Chondrocyte (in vitro differentiated cells): ENCODE data around the gene SLC22A23. TPM values are rescaled to one million over a fixed set of nuclear protein-coding genes. Genes with fewer than 3 reads are reported as not detected.

ENCODE experiments used
- DNase-seq: peaks from one replicate; pipeline ENCODE4 v3.0.0; 2021; ENCODE audit warnings: mixed read lengths, low spot score
- H3K27ac Mint-ChIP-seq: one replicate; pipeline ENCODE4 v1.8.0; 2021; ENCODE audit warnings: mild to moderate bottlenecking, moderate library complexity, mixed read lengths; ENCODE audit not compliant: unreplicated experiment
- H3K27me3 Mint-ChIP-seq: 2 replicates; pipeline ENCODE4 v1.8.0; 2021; ENCODE audit warnings: low read depth, mixed read lengths
- H3K36me3 Mint-ChIP-seq: 2 replicates; pipeline ENCODE4 v1.8.0; 2021; ENCODE audit warnings: low read depth, mixed read lengths
- H3K4me1 Mint-ChIP-seq: 2 replicates; pipeline ENCODE4 v1.8.0; 2021; ENCODE audit warnings: low read depth, mild to moderate bottlenecking, mixed read lengths
- H3K4me3 Mint-ChIP-seq: one replicate; pipeline ENCODE4 v1.8.0; 2021; ENCODE audit warnings: mild to moderate bottlenecking, moderate library complexity, mixed read lengths; ENCODE audit not compliant: unreplicated experiment
- H3K9me3 Mint-ChIP-seq: 2 replicates; pipeline ENCODE4 v1.8.0; 2021; ENCODE audit warnings: low read depth, mixed read lengths
- total RNA-seq: library from RNA; stranded (reverse); gene quantifications from 3 replicates; pipeline ENCODE4 v1.2.1, GENCODE V29; 2021
- TF ChIP-seq, protein P1 (sequence below): fragments of 200-600 bp; sonication (generic); IDR thresholded peaks from 2 replicates; pipeline ENCODE4 v1.5.0; 2021; ENCODE audit warnings: antibody characterized with exemption, mild to moderate bottlenecking, moderate library complexity

The SLC22A23 gene
- total RNA-seq, 1 donor from 2014 or later: 36.4 TPM

DNA sequence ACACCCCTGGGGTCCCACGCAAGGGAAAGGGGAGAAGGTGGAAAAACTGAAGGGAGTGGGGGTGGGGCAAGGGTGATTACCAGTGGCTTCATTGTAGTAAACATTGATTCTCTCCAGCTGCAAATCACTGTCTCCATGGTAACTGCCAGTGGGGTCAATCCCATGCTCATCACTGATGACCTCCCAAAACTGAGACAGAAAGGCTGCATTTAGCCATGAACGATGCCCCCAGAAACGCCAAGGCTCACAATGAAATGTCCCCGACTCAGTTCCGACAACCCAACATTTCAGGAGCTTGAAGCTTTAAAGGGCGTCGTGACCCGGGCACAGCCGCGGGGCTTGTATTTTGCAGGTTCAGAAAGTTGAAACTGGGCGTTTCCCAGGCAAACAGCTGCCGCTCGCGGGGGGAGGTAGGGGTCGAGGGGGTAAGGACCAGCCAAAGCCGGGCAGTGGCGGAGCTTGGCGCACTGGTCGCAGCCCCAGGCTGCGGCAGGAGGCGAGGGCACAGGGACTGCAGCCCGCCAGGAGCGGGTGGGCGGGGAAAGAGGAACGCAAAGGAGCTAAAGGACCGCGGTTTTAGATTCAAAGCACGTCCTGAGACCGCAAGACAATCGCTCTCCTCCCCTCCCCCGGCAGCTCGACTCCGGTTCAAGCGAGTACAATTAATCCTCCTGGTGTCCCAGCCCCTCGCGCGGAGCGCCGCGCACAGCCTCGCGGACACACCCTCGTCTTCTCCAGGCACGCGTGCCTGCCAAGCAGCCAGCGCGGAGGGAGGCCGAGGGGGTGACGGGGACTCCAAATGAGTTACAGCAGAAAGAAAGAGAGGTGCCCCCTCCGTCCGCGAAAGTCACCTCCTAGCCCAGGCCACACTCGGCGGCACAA, 230.1 kb downstream of the SLC22A23 start:
- H3K4me3 Mint-ChIP-seq: peak overlapping the region; percentile 95
- peaks cover 10% of the 10 kb centered on the region for H3K36me3 Mint-ChIP-seq
- peak overlapping the region; percentile 71 for H3K27ac Mint-ChIP-seq
- TF ChIP-seq, protein P1, sequence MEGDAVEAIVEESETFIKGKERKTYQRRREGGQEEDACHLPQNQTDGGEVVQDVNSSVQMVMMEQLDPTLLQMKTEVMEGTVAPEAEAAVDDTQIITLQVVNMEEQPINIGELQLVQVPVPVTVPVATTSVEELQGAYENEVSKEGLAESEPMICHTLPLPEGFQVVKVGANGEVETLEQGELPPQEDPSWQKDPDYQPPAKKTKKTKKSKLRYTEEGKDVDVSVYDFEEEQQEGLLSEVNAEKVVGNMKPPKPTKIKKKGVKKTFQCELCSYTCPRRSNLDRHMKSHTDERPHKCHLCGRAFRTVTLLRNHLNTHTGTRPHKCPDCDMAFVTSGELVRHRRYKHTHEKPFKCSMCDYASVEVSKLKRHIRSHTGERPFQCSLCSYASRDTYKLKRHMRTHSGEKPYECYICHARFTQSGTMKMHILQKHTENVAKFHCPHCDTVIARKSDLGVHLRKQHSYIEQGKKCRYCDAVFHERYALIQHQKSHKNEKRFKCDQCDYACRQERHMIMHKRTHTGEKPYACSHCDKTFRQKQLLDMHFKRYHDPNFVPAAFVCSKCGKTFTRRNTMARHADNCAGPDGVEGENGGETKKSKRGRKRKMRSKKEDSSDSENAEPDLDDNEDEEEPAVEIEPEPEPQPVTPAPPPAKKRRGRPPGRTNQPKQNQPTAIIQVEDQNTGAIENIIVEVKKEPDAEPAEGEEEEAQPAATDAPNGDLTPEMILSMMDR: no peak
- peaks cover 58% of the 10 kb centered on the region for H3K4me1 Mint-ChIP-seq
- no peaks in the 10 kb centered on the region for H3K27me3 Mint-ChIP-seq
- no peak for DNase-seq
- H3K9me3 Mint-ChIP-seq: no peaks in the 10 kb centered on the region

DNA sequence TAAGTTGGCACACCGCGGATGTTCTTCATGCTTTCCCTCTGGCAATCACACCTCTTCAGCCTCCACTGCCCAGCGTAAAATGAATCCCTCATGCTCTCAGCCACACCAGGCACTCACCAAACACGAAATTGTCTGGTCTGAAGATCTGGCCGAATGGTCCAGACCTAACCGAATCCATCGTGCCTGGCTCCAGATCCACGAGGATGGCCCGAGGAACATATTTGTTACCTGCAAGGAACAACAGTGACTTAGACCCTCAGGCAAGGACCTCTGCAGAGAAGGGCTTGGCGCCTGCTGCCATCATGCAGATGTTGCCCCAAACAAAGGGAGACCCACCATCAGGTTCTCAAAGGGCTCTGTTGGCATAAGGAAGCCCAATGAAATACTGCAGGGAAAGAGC, 230.8 kb downstream of the SLC22A23 start:
- no peak overlapping the region for H3K27ac Mint-ChIP-seq
- TF ChIP-seq, protein P1: no peak
- H3K9me3 Mint-ChIP-seq: no peaks in the 10 kb centered on the region
- H3K27me3 Mint-ChIP-seq: no peaks in the 10 kb centered on the region
- H3K4me3 Mint-ChIP-seq: peak overlapping the region; percentile 95
- H3K4me1 Mint-ChIP-seq: peaks cover 55% of the 10 kb centered on the region
- H3K36me3 Mint-ChIP-seq: peaks cover 10% of the 10 kb centered on the region
- DNase-seq: no peak

DNA sequence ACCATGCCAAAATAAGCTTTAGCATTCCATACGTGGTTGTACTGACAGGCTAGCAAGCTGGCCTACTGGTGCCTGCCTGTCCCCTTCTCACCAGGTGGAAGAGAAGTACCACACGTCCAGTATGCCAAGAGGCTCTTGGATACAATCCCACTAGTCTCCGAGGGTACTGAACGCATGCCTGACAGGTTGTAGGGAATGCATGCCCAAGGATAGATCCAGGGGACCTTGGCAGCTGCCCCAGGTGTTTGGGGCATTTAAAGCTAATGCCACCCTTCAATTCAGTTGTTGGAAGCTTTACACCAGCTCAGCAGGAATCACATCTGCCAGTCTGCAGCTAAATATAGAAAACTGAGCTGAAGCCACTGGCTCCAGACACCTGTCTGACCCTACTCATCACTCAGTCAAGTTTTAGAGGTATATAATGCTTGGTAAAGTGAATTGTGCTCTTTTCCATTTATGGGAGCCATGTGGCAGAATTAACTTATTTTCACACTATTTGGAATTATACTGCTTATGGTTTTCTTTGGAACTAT, 234.3 kb downstream of the SLC22A23 start:
- Mint-ChIP-seq H3K4me3 (no peak overlapping the region), H3K36me3 (peaks cover 10% of the 10 kb centered on the region), H3K27ac (no peak overlapping the region), H3K9me3 (no peaks in the 10 kb centered on the region), H3K27me3 (no peaks in the 10 kb centered on the region), H3K4me1 (peaks cover 24% of the 10 kb centered on the region)
- TF ChIP-seq, protein P1: no peak
- no peak for DNase-seq

DNA sequence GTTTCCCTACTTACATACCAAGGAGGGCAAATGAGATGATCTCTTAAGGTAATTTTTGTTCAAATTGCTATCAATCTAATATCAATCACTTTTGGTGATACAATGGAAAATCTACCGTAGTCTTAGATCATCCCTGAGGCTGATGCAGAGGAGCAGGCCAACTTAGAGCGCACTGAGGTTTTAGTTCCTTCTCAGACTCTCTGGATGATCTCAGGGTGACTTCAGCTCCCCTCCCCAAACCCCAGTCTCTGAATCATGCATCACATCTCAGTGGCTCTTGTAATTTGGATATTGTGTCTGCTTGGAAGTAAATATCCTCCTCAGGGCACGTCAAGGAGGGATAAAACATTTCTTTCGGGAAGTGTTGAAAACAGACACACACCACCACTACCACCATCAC, 235.3 kb downstream of the SLC22A23 start:
- Mint-ChIP-seq H3K27ac (no peak overlapping the region), H3K36me3 (peaks cover 10% of the 10 kb centered on the region), H3K27me3 (no peaks in the 10 kb centered on the region), H3K9me3 (no peaks in the 10 kb centered on the region), H3K4me1 (peaks cover 23% of the 10 kb centered on the region), H3K4me3 (no peak overlapping the region)
- DNase-seq: no peak
- TF ChIP-seq, protein P1: no peak

DNA sequence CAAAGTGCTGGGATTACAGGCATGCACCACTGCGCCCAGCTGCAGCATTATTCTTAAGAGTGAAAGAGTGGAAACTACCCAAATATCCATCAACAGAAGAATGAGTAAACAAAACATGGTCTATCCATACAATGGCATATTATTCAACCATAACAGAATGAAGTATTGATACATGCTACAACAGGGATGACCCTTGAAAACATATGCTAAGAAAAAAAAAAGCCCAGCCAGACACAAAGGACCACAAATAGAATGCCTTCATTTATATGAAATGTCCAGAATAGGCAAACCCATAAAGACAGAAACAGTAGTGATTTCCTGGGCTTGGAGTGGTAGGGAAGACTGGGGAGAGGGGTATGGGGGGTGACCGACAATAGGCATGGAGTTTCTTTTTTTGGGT, 236.5 kb downstream of the SLC22A23 start:
- Mint-ChIP-seq H3K9me3 (no peaks in the 10 kb centered on the region), H3K27ac (no peak overlapping the region), H3K36me3 (peaks cover 8% of the 10 kb centered on the region), H3K27me3 (no peaks in the 10 kb centered on the region), H3K4me3 (no peak overlapping the region), H3K4me1 (peaks cover 11% of the 10 kb centered on the region)
- DNase-seq: no peak
- TF ChIP-seq, protein P1: no peak

Other genes starting within 250 kb of the SLC22A23 start
- 109 to 119 TPM (median 117 TPM) in 3 replicates for gene TUBB2B, start 229.4 kb downstream of the SLC22A23 start, total RNA-seq
- gene PSMG4, start 198.1 kb downstream of the SLC22A23 start, total RNA-seq: 16.2 to 24.7 TPM (median 17.2 TPM) in 3 replicates